B cell (primary cell): Measurements from ENCODE around the gene RXYLT1.
"Not testable (repeated sequence)": the region's sequence is repeated elsewhere in the genome, so short reads cannot be mapped to it uniquely, and the experiment has no call there.

ENCODE experiments used
- CTCF ChIP-seq: fragments of 200-600 bp; IDR thresholded peaks from one replicate; pipeline ENCODE4 v1.8.0; 2022; ENCODE audit warnings: antibody characterized with exemption, mild to moderate bottlenecking
- EZH2 ChIP-seq: IDR thresholded peaks from 2 replicates; pipeline ENCODE4 v1.6.1; 2012; ENCODE audit warnings: borderline replicate concordance, low read depth, mild to moderate bottlenecking, moderate library complexity, low read length; ENCODE audit not compliant: insufficient read depth, poor library complexity, severe bottlenecking

GRCh38 chr12:63747136-63747535, 32.6 kb upstream of the RXYLT1 start:
- not testable (repeated sequence) for TF ChIP-seq CTCF, EZH2
